Neural crest cell (in vitro differentiated cells): Measurements from ENCODE around the gene DISC1. TPM values are rescaled to one million over a fixed set of nuclear protein-coding genes. Genes with fewer than 3 reads are reported as not detected.
"Not testable (repeated sequence)": the region's sequence is repeated elsewhere in the genome, so short reads cannot be mapped to it uniquely, and the experiment has no call there.

Experiments
- DNase-seq: peaks from one replicate; pipeline ENCODE4 v3.0.0; 2021; ENCODE audit warnings: low read depth, mixed read lengths, low spot score
- H3K27ac Mint-ChIP-seq: one replicate; pipeline ENCODE4 v1.8.0; 2021; ENCODE audit warnings: mild to moderate bottlenecking, mixed read lengths; ENCODE audit not compliant: unreplicated experiment
- H3K27me3 Mint-ChIP-seq: 2 replicates; pipeline ENCODE4 v1.8.0; 2021; ENCODE audit warnings: low read depth, mild to moderate bottlenecking, mixed read lengths
- H3K36me3 Mint-ChIP-seq: 2 replicates; pipeline ENCODE4 v1.8.0; 2021; ENCODE audit warnings: low read depth, mild to moderate bottlenecking, mixed read lengths
- H3K4me1 Mint-ChIP-seq: 2 replicates; pipeline ENCODE4 v1.8.0; 2021; ENCODE audit warnings: mixed read lengths
- H3K4me3 Mint-ChIP-seq: one replicate; pipeline ENCODE4 v1.8.0; 2021; ENCODE audit warnings: mild to moderate bottlenecking, mixed read lengths
- H3K9me3 Mint-ChIP-seq: 2 replicates; pipeline ENCODE4 v1.8.0; 2021; ENCODE audit warnings: mixed read lengths
- total RNA-seq: library from RNA; stranded (reverse); gene quantifications from 2 replicates; pipeline ENCODE4 v1.2.1, GENCODE V29; 2021
- TF ChIP-seq, protein P1 (sequence below): fragments of 200-600 bp; sonication (generic); conservative IDR thresholded peaks from 2 replicates; pipeline ENCODE4 v1.5.0; 2021; ENCODE audit warnings: antibody characterized with exemption, mild to moderate bottlenecking

The DISC1 gene
- total RNA-seq, 1 donor from 2014 or later, result 13.7 TPM

DNA sequence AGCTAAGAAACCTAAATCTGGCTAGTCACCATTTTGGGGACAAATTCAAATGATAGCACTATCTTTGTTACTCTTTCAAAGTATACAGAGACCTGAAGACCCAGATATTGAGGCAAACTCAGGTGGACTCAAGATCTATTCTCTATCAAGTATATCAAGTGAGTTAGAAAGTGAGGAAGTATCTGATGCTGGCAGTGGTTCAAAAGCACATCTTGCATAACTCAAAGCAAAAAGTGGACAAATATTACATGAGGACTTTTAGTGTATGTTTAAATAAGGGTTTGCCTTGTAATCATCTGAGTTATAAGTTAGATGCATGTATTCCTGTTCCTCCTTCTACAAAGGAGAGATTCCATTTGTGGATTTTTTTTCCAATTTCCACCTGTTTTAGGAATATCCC is 338.4 kb downstream of the DISC1 start:
- Mint-ChIP-seq H3K4me1 (peaks cover 19% of the 10 kb centered on the region), H3K36me3 (peaks cover 11% of the 10 kb centered on the region), H3K4me3 (no peak overlapping the region)

DNA sequence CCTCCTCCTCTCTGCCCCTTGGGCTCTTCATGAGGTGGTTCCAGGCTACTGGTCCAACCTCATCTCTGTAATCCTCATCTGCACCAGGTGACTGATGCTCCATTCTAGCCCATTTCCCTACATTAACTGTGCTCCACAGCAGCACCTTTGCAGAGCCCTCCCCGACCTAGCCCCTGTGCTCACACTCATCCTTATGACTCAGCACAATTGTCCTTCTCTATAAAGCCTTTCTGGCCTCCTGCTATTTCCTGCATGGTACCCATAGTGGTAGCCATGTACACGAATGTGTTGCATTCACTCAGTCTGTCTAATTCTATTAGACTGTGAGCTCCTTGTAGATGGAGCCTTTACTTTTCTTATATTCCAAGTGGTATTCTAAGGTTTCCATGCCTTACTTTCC is 339.0 kb downstream of the DISC1 start:
- Mint-ChIP-seq H3K4me1 (peaks cover 19% of the 10 kb centered on the region), H3K27me3 (no peaks in the 10 kb centered on the region), H3K9me3 (peaks cover 2% of the 10 kb centered on the region), H3K36me3 (peaks cover 11% of the 10 kb centered on the region), H3K4me3 (no peak overlapping the region), H3K27ac (peak overlapping the region; percentile 25)
- TF ChIP-seq, protein P1, sequence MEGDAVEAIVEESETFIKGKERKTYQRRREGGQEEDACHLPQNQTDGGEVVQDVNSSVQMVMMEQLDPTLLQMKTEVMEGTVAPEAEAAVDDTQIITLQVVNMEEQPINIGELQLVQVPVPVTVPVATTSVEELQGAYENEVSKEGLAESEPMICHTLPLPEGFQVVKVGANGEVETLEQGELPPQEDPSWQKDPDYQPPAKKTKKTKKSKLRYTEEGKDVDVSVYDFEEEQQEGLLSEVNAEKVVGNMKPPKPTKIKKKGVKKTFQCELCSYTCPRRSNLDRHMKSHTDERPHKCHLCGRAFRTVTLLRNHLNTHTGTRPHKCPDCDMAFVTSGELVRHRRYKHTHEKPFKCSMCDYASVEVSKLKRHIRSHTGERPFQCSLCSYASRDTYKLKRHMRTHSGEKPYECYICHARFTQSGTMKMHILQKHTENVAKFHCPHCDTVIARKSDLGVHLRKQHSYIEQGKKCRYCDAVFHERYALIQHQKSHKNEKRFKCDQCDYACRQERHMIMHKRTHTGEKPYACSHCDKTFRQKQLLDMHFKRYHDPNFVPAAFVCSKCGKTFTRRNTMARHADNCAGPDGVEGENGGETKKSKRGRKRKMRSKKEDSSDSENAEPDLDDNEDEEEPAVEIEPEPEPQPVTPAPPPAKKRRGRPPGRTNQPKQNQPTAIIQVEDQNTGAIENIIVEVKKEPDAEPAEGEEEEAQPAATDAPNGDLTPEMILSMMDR, result no peak
- no peak for DNase-seq

More for the DNA sequence above, 338.4 kb downstream of the DISC1 start:
- Mint-ChIP-seq H3K27me3 (no peaks in the 10 kb centered on the region), H3K9me3 (peaks cover 2% of the 10 kb centered on the region), H3K27ac (no peak overlapping the region)
- TF ChIP-seq, protein P1, result no peak
- no peak for DNase-seq

DNA sequence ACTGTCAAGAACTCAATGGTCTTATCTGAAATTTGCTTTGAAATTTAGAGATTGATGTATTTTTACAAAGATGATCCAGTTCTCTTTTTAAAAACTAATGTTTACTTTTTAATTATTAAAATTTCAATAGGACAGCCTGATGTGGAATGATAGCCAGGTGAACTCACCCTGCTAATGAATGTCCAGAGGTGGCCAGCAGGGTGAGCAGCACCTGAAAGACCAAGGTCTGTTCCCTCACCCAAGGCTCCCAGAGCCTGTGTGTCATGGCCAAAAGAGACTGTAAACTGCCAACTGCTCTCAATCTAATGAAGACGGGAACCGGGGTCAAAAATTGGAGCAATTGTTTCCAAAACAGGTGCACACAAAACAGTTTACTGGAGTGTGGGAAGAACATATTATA is 340.4 kb downstream of the DISC1 start:
- TF ChIP-seq, protein P1, result peak; percentile 15
- no peak overlapping the region for H3K27ac Mint-ChIP-seq
- no peak for DNase-seq
- no peaks in the 10 kb centered on the region for H3K27me3 Mint-ChIP-seq
- peaks cover 19% of the 10 kb centered on the region for H3K4me1 Mint-ChIP-seq
- H3K9me3 Mint-ChIP-seq, result no peaks in the 10 kb centered on the region
- H3K4me3 Mint-ChIP-seq, result no peak overlapping the region
- H3K36me3 Mint-ChIP-seq, result peaks cover 9% of the 10 kb centered on the region

DNA sequence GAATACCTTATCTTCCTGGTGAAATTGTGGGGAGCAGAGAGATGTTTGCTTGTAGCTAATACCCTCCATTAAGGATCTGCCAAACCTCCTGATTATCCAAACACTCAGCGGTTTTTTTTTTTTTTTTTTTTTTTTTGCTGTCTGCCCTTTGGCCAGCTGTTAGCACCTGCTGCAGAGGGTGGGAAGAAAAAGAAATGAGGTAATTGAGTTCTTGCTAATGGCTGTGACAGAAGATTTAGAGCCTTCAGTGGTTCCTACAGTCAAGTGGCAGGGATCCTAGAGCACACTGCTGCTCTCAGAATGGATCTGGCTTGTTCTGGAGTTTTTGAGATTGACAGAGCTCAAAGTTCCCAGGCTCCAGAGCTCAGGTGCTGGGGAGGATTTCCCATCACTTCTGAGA is 342.5 kb downstream of the DISC1 start:
- Mint-ChIP-seq H3K27me3 (no peaks in the 10 kb centered on the region), H3K9me3 (no peaks in the 10 kb centered on the region), H3K36me3 (peaks cover 4% of the 10 kb centered on the region), H3K4me1 (peaks cover 13% of the 10 kb centered on the region), H3K27ac (no peak overlapping the region), H3K4me3 (no peak overlapping the region)
- no peak for DNase-seq
- TF ChIP-seq, protein P1, result no peak

DNA sequence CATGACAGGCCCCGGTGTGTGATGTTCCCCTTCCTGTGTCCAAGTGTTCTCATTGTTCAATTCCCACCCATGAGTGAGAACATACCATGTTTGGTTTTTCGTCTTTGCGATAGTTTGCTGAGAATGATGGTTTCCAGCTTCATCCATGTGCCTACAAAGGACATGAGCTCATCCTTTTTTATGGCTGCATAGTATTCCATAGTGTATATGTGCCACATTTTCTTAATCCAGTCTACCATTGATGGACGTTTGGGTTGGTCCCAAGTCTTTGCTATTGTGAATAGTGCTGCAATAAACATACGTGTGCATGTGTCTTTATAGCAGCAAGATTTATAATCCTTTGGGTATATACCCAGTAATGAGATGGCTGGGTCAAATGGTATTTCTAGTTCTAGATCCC is 343.2 kb downstream of the DISC1 start:
- not testable (repeated sequence) for H3K27ac Mint-ChIP-seq, H3K4me3 Mint-ChIP-seq, H3K9me3 Mint-ChIP-seq, H3K4me1 Mint-ChIP-seq, DNase-seq, H3K36me3 Mint-ChIP-seq, H3K27me3 Mint-ChIP-seq

DNA sequence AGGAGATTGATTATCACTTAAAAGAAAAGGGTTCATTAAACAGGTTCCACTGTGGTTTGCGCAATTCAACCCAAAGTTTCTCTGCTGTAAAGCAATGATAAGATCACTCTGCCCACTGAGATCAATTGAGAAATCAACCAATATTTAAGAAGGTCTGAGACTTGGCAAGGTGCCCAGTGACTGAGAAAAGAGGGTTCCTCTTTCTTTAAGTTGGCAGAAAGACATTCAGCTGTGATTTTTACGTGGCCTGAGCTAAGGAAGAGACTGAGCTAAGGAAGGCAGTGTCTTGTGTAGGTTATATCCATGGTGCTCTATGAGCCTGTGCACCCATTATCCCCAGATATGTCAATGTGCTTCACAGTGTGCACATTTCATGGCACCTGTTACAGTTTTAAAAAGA is 344.1 kb downstream of the DISC1 start:
- Mint-ChIP-seq H3K36me3 (peaks cover 4% of the 10 kb centered on the region), H3K27me3 (no peaks in the 10 kb centered on the region), H3K27ac (no peak overlapping the region), H3K4me1 (peaks cover 2% of the 10 kb centered on the region), H3K9me3 (no peaks in the 10 kb centered on the region), H3K4me3 (no peak overlapping the region)
- DNase-seq, result no peak
- TF ChIP-seq, protein P1, result no peak
